ENCODE results near the gene ZNF668.

The ZNF668 gene

GRCh38 chr16:31088459-31089183 is 14.6 kb upstream of the ZNF668 start, which contains the start of gene PRSS53:
TSS of gene PRSS53 (minus strand) at chr16:31088943. CDS start at chr16:31088809, 134 bp downstream.
- DNase-seq (ENCODE audit: low read depth): no peak
- no peak within 1 kb of the TSS for H3K4me3 ChIP-seq (ENCODE audit: low read depth, low read length)
- no peak for TF ChIP-seq CTCF (IDR thresholded peaks at IDR 0.05; ENCODE audit: low read depth, low read length, missing control alignments)

- no peak for DNase-seq (ENCODE audit: low read depth)
- TF ChIP-seq CTCF (IDR thresholded peaks at IDR 0.05; ENCODE audit: low read depth, low read length, missing control alignments): no peak
- H3K4me3 ChIP-seq (ENCODE audit: low read depth, low read length): no peak overlapping the region
Measured at GRCh38 chr16:31087971-31088370, 13.9 kb upstream of the ZNF668 start.

DNA sequence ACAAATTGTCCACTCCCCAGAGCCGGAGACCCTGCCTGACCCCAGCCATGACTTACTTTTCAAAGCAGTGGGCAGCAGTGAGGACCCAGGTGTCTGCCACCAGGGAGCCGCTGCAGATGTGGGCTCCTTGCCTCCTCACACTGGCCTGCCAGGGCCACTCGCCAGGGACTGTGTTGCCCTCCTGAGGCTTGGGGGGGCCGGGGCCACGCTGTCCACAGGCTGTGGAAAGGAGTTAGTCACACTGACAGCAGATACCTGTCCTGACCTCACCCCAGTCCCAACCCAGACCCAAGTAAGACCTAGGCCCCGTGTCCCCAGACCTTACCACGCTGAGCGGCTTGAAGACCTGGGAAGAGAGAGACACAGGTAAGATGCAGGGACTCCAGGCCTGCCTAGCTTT is 13.4 kb upstream of the ZNF668 start:
- no peak for DNase-seq (ENCODE audit: low read depth)
- H3K4me3 ChIP-seq (ENCODE audit: low read depth, low read length): no peak overlapping the region
- no peak for TF ChIP-seq CTCF (IDR thresholded peaks at IDR 0.05; ENCODE audit: low read depth, low read length, missing control alignments)

DNA sequence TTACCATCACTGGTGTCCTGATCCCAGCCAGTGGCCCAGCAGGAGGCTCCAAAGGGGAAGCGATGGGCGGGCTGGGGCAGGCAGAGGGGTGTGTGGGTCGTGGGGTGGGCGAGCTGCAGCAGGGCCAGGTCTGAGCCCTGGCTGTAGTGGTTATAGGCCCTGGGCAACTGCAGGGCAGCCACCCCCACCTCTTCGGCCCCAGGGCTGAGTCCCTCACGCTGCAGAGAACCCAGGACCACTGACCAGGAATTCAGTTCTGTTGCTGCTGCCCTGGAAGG is 12.5 kb upstream of the ZNF668 start:
- DNase-seq (ENCODE audit: low read depth): no peak
- no peak overlapping the region for H3K4me3 ChIP-seq (ENCODE audit: low read depth, low read length)
- TF ChIP-seq CTCF (IDR thresholded peaks at IDR 0.05; ENCODE audit: low read depth, low read length, missing control alignments): no peak

DNA sequence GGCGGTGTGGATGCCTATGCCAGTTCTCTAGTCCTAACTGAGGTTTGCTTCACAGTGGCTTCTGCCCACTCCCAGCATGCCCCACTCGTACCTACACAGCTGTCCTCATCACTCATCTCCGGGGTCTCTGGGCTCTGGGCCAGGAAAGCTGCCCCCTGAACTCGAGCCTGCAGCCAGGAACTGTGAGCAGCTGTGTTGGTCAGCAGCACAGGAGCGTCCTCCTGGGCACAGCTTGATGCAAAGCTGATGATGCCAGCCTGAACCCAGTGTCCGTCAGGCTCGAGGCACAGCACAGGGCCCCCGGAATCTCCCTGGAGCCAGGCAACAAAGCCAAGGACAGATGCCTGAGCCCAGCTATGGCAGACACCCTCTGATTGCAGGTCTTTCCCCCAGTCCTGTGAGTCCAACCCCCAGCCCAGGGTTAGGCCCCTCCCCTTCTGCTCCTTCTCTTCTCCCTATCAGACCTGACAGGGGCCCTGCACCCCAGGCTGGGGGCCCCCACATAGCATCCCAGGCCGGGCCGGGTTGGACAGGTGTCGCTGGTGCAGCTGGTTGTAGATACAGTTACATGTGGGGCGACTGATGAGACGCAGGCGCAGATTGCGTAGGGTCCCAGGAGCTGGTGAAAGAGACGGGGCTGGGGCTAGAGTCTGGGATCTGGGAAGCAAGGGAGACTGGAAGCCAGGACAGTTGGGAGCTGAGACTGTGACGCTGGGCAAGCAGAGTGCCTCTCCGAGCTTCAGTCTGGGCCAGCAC is 12.0 kb upstream of the ZNF668 start:
- no peak for TF ChIP-seq CTCF (IDR thresholded peaks at IDR 0.05; ENCODE audit: low read depth, low read length, missing control alignments)
- DNase-seq (ENCODE audit: low read depth): no peak
- no peak overlapping the region for H3K4me3 ChIP-seq (ENCODE audit: low read depth, low read length)

- TF ChIP-seq CTCF (IDR thresholded peaks at IDR 0.05; ENCODE audit: low read depth, low read length, missing control alignments): no peak
- H3K4me3 ChIP-seq (ENCODE audit: low read depth, low read length): no peak overlapping the region
- DNase-seq (ENCODE audit: low read depth): no peak
Measured at GRCh38 chr16:31085411-31085810, 11.4 kb upstream of the ZNF668 start.
